Fibroblast of skin of left biceps (primary cell): ENCODE measurements around the gene LURAP1L.
"Not testable (repeated sequence)": the region's sequence is repeated elsewhere in the genome, so short reads cannot be mapped to it uniquely, and the experiment has no call there.

Experiments used
- DNase-seq, 2 experiments: peaks; one replicate each; pipeline ENCODE4 v3.0.0-alpha.2; 2013; ENCODE audit warnings: low read depth in 2 of 2

LURAP1L gene

DNA sequence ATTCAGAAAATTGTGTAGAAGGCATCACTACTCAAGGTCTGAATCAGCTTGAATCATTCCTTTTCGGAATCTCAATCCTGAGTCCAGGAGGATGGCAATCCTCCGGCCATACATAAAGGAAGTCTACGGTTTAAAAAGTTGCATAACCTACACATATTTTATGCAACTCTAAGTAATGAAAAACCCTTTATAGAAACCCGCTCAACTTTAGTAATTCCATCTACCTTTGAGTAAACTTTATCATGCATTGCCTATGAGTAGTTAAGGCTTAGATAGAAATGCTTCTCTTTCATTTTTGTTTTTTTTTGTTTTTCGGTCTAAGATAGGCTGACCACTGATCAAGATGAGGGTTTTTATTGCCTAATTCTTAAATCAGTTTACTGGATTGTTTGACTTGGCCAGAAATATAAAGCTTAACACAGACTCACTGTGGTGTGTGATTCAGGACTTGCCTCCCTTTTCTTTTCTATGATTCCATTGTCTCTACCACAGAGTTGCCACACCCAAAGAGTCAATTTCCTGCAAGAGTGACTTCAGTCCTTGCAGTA, 85.0 kb downstream of the LURAP1L start:
- DNase-seq = peak in 1 of 2 experiments; percentile 40

DNA sequence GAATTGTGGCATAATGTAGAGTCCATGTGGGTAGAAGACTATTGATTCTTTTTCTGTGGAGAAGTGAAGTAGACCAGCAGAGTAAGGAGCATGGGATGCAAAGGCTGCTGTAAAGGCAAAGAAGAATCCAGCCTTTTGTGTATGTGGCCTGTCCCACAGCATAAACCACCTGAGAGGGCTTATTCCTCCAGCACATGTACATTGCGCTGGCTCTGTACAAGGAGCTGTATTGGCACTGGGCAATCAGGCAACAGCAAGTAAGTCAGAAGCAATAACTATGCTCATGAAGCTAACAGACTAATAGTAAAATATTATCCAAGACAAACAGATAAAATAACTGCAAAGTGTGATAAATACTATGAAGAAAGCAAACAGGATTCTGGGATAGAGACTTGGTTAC, 86.2 kb downstream of the LURAP1L start:
- DNase-seq = no peak

DNA sequence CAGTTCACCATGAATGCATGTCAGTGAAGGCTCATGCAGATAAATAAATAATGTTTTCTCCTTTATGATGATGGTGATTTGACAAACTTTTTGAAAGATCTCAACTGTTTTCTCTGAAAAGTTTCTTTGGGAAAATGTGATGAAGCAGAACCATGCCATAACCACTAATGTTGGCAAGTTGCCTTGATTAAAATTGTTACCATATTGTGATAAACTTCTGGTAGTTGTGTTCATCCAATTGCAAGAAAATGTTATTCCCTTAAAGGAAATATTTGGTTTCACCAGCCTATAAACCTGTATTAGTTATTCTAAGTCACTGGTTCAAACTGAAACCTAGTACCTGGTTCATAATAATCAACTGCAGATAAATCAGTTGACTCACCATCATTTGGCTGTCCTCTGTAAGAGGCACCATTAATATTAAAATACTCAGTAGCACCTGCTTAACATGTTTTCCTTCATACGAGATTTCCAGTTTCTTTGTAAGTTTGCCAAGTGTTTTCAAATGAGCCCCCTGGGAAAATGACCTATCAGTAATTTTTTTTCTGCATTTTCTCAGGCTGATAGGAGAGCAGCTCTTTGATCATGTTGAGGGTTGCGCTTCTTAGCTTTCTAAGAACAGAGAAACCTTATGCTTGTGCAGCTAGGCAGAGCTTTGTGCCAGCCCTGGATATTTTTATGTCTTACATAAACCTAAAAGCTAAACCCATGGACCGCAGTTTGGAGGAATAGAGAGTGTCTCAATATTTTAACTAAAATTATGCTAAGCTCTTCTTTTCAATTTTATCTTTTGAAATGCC, 88.0 kb downstream of the LURAP1L start:
- DNase-seq = peak in 1 of 2 experiments; percentile 44

DNA sequence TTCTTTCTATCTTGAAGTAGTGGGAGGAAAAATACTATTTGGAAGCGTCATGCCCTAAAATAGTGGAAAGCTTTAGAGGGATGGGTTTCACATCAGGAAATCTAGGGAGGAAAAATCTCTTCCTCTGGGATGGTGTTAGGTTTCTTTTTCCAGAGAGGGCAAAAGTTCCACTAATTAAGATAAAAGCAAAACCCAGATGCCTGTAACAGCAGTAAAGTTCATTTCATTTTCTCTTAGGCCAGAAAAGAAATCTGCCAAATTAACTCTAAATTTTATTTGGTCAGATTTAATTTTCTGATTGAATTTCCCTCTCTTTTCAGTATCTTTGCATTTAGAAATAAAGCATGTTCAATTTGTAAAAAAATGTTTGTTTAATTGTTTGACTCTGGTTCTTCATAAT, 88.8 kb downstream of the LURAP1L start:
- DNase-seq = no peak

DNA sequence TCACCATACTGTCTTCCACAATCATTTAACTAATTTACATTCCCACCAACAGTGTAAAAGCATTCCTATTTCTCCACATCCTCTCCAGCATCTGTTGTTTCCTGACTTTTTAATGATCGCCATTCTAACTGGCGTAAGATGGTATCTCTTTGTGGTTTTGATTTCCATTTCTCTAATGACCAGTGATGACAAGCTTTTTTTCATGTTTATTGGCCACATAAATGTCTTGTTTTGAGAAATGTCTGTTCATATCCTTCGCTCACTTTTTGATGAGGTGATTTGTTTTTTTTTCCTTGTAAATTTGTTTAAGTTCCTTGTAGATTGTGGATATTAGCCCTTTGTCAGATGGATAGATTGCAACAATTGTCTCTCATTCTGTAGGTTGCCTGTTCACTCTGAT, 90.6 kb downstream of the LURAP1L start:
- not testable (repeated sequence) for DNase-seq
